HG03469 (cell line): ENCODE results near the gene SDR9C7.
"Not testable (repeated sequence)": the region's sequence is repeated elsewhere in the genome, so short reads cannot be mapped to it uniquely, and the experiment has no call there.

Source experiments
- ATAC-seq: cut with Tn5 transposase; IDR thresholded peaks from one replicate; pipeline ENCODE4 v1.9.1; 2021; ENCODE audit warnings: mild to moderate bottlenecking, moderate library complexity, moderate number of reproducible peaks; ENCODE audit not compliant: unreplicated experiment

The SDR9C7 gene

GRCh38 chr12:56879240-56880124, 54.7 kb downstream of the SDR9C7 start:
- ATAC-seq = not testable (repeated sequence)

GRCh38 chr12:56878010-56878339, 56.2 kb downstream of the SDR9C7 start:
- ATAC-seq = no peak

DNA sequence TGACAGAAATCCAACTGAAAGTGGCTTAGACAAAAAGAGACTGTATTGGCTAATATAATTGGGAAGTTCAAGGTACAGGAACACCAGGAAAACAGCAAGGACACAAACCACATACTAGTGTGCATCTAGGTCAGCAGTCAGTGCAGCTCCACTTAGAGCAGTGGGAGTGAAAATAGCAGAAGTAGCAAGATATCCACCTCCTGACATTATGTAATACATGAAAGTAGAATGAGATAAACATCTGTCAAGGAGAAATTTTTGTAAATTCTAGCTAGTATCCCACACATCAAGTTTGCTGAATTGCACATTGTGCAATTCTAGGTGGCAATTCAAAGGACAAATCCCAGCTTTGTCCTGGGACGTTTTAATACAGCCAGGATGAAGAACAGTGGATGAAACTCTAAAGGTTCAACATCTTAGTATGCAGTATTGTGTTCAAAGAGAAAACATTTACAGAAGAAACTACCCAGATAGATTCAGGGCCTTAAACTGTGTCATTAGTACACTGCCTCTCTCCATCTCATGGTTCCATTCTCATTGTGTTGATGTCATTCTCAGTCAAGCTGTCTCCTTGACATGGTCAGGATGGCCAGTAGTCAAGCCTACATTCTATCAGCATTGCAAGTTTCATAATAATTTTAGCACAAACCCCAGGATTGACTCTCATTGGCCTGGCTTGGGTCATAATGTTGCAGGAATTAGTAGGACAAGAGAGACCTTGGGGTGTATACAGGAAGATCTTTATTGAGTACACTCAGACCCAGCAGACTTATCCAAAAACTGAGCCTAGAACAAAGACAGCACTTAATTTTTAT, 56.8 kb downstream of the SDR9C7 start:
- no peak for ATAC-seq

- no peak for ATAC-seq
These were observed 59.4 kb downstream of the SDR9C7 start for GRCh38 chr12:56874821-56875220.

- ATAC-seq = no peak
These were observed 60.8 kb downstream of the SDR9C7 start for GRCh38 chr12:56873382-56873781.
